Mesendoderm (in vitro differentiated cells): ENCODE results near the gene C18orf63.

Source experiments
- DNase-seq: peaks from one replicate; pipeline ENCODE4 v3.0.0; 2013
- H2AK5ac ChIP-seq: 2 replicates; pipeline ENCODE4 v1.6.1; 2013; ENCODE audit warnings: low read length, inconsistent platforms
- H2BK120ac ChIP-seq: 2 replicates; pipeline ENCODE4 v1.6.1; 2013; ENCODE audit warnings: low read depth, mild to moderate bottlenecking, low read length, moderate library complexity, mixed read lengths
- H2BK15ac ChIP-seq: replicated peaks from 2 replicates; pipeline ENCODE4 v1.6.1; 2013; ENCODE audit warnings: low read depth, mild to moderate bottlenecking, moderate library complexity
- H2BK5ac ChIP-seq: 2 replicates; pipeline ENCODE4 v1.6.1; 2013; ENCODE audit warnings: low read length, inconsistent platforms
- H3K18ac ChIP-seq: 2 replicates; pipeline ENCODE4 v1.6.1; 2013; ENCODE audit warnings: mild to moderate bottlenecking, low read length, mixed read lengths
- H3K23ac ChIP-seq: one replicate; pipeline ENCODE4 v1.6.1; 2013; ENCODE audit warnings: low read length
- H3K27ac ChIP-seq: 2 replicates; pipeline ENCODE4 v1.5.1; 2013; ENCODE audit warnings: low read depth, mild to moderate bottlenecking, inconsistent platforms, low read length, moderate library complexity
- H3K27me3 ChIP-seq: 2 replicates; pipeline ENCODE4 v1.6.1; 2013; ENCODE audit warnings: low read length, control low read depth, mild to moderate bottlenecking, inconsistent platforms; ENCODE audit not compliant: insufficient read depth, poor library complexity
- H3K36me3 ChIP-seq: 2 replicates; pipeline ENCODE4 v1.6.1; 2013; ENCODE audit warnings: low read length, inconsistent platforms; ENCODE audit not compliant: control insufficient read depth, insufficient read depth
- H3K4ac ChIP-seq: one replicate; pipeline ENCODE4 v1.6.1; 2013; ENCODE audit warnings: low read depth, mild to moderate bottlenecking, low read length, moderate library complexity
- H3K4me1 ChIP-seq: 2 replicates; pipeline ENCODE4 v1.6.1; 2013; ENCODE audit warnings: low read depth, low read length, inconsistent platforms; ENCODE audit not compliant: control insufficient read depth
- H3K4me2 ChIP-seq: 2 replicates; pipeline ENCODE4 v1.6.1; 2013; ENCODE audit warnings: low read length
- H3K4me3 ChIP-seq: 2 replicates; pipeline ENCODE4 v1.5.1; 2013; ENCODE audit warnings: mild to moderate bottlenecking, low read length
- H3K56ac ChIP-seq: one replicate; pipeline ENCODE4 v1.6.1; 2013; ENCODE audit warnings: low read length
- H3K79me1 ChIP-seq: 2 replicates; pipeline ENCODE4 v1.6.1; 2013; ENCODE audit warnings: low read length, inconsistent platforms
- H3K79me2 ChIP-seq: 2 replicates; pipeline ENCODE4 v1.6.1; 2013; ENCODE audit warnings: mild to moderate bottlenecking, low read length; ENCODE audit not compliant: control insufficient read depth, insufficient read depth
- H3K9ac ChIP-seq: 2 replicates; pipeline ENCODE4 v1.6.1; 2013; ENCODE audit warnings: low read length, inconsistent platforms
- H4K5ac ChIP-seq: one replicate; pipeline ENCODE4 v1.6.1; 2013; ENCODE audit warnings: low read length
- H4K8ac ChIP-seq: one replicate; pipeline ENCODE4 v1.6.1; 2013; ENCODE audit warnings: low read depth, mild to moderate bottlenecking, control low read depth, low read length, moderate library complexity
- WGBS: extraction: QIAGEN DNeasy Blood & Tissue Kit; methylation state at CpG from one replicate; pipeline ENCODE4 v1.1.7; 2013; ENCODE audit warnings: low lambda C conversion rate, missing lambda C conversion rate; ENCODE audit not compliant: insufficient coverage; ENCODE audit errors: extremely low coverage; 5-methylcytosine and 5-hydroxymethylcytosine counted together

Gene C18orf63

DNA sequence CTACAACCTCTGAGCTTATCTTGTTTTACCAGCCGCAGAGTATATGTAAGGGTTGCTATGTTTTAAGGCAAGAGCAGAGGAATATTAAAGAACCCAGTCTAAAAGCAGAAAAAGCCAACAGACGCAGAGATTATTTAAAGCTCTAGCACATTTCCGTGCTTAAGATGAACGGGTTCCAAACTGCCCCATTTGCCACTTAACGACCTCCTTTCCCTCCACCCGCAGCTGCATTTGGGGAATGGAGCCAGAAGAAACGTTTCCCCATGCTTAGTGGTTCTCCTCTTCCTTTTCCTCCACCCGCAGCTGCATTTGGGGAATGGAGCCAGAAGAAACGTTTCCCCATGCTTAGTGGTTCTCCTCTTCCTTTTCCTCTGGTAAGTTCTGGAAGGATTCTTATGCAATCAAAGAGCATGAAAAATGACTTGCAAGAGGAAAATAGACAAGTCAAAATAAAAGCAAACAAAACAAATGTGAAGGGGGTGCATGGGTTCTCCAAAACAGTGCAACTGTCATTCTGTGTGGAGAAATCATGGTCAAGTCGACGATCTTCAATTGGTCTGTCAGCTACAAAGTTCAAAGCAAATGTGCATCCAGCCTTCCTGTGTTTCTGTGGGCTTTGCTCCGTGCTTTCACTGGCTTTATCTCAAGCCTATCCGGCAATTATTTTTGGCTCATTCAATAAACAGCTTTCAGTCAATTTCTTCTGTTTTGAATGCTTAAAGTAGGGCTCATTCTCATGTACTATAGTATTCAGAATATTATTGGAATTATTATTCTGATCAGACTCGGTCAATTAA, 83.7 kb downstream of the C18orf63 start:
- H4K8ac ChIP-seq, result no peak overlapping the region
- H2AK5ac ChIP-seq, result no peak overlapping the region
- H2BK5ac ChIP-seq, result no peak overlapping the region
- H3K36me3 ChIP-seq, result no peaks in the 10 kb centered on the region
- no peak overlapping the region for H3K23ac ChIP-seq
- no peaks in the 10 kb centered on the region for H3K79me1 ChIP-seq
- no peak for DNase-seq
- H2BK15ac ChIP-seq, result no peak overlapping the region
- no peak overlapping the region for H4K5ac ChIP-seq
- WGBS, result no CpG with 5 or more reads among the region's 14 CpGs
- no peaks in the 10 kb centered on the region for H3K4me1 ChIP-seq
- H3K56ac ChIP-seq, result no peak overlapping the region
- H2BK120ac ChIP-seq, result no peak overlapping the region
- H3K9ac ChIP-seq, result no peak overlapping the region
- H3K79me2 ChIP-seq, result no peaks in the 10 kb centered on the region
- H3K18ac ChIP-seq, result no peak overlapping the region
- no peak overlapping the region for H3K4me3 ChIP-seq
- H3K27ac ChIP-seq, result no peak overlapping the region
- H3K4me2 ChIP-seq, result no peak overlapping the region
- no peak overlapping the region for H3K4ac ChIP-seq
- H3K27me3 ChIP-seq, result no peaks in the 10 kb centered on the region

DNA sequence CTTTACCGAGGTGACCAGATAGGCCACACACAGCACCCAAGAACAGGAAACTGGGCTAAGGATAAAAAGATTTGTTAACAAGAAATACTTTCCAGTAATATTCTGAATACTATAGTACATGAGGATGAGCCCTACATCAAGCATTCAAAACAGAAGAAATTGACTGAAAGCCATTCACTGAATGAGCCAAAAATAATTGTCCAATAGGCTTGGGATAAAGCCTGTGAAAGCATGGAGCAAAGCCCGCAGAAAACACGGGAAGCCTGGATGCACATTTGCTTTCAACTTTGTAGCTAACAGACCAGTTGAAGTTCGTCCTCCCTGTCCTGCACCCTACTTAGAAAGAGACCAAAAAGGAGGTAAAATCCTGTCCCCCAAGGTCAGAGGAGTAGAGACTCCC, 85.2 kb downstream of the C18orf63 start:
- no peak overlapping the region for H2BK15ac ChIP-seq
- no peaks in the 10 kb centered on the region for H3K79me1 ChIP-seq
- no CpG with 5 or more reads among the region's 4 CpGs for WGBS
- DNase-seq, result no peak
- H3K27me3 ChIP-seq, result no peaks in the 10 kb centered on the region
- no peak overlapping the region for H3K4me2 ChIP-seq
- no peaks in the 10 kb centered on the region for H3K36me3 ChIP-seq
- no peak overlapping the region for H2BK120ac ChIP-seq
- H3K27ac ChIP-seq, result no peak overlapping the region
- H3K9ac ChIP-seq, result no peak overlapping the region
- H3K4me3 ChIP-seq, result no peak overlapping the region
- no peak overlapping the region for H3K4ac ChIP-seq
- no peak overlapping the region for H3K56ac ChIP-seq
- no peak overlapping the region for H2AK5ac ChIP-seq
- no peaks in the 10 kb centered on the region for H3K4me1 ChIP-seq
- no peak overlapping the region for H3K23ac ChIP-seq
- no peak overlapping the region for H4K5ac ChIP-seq
- H3K79me2 ChIP-seq, result no peaks in the 10 kb centered on the region
- no peak overlapping the region for H2BK5ac ChIP-seq
- H3K18ac ChIP-seq, result no peak overlapping the region
- no peak overlapping the region for H4K8ac ChIP-seq

DNA sequence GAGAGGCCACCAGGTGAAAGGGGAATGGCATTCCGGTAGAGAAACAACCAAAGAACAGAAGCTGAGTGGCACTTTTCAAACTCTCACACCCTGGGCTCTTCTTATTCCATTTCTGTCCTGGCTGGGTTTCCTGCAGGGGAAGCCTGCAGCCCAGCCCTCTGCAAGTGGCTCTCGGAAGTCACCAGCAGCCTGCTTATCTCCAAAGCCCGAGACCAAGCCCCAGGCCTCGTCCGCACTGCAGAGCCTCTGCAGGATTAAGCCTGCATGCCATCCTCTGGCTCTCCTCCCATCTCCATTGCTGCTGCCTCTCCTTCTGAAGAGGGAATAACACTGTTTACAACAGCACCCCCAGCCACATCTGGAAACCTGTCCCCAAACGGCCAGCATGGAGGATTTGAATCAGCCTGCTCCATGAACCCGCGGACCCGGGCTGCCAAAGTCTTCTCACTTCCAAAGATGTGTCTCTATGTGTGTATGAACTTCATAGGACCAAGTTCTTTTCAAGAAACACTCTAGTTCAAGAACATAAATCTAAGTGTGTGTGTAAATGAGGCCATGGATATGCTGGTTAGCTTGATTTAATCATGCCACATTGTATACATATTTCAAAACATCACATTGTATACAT, 87.3 kb downstream of the C18orf63 start:
- Histone ChIP-seq H3K4me3 (no peak overlapping the region), H3K23ac (no peak overlapping the region), H2AK5ac (no peak overlapping the region), H3K79me1 (no peaks in the 10 kb centered on the region), H4K8ac (no peak overlapping the region), H2BK120ac (no peak overlapping the region), H3K27ac (no peak overlapping the region), H3K4me1 (no peaks in the 10 kb centered on the region), H3K18ac (no peak overlapping the region), H3K36me3 (no peaks in the 10 kb centered on the region), H3K4me2 (no peak overlapping the region), H4K5ac (no peak overlapping the region), H3K9ac (no peak overlapping the region), H2BK15ac (no peak overlapping the region), H3K79me2 (no peaks in the 10 kb centered on the region), H2BK5ac (no peak overlapping the region), H3K56ac (no peak overlapping the region), H3K4ac (no peak overlapping the region), H3K27me3 (no peaks in the 10 kb centered on the region)
- peak; percentile 46 for DNase-seq
- WGBS, result no CpG with 5 or more reads among the region's 9 CpGs

DNA sequence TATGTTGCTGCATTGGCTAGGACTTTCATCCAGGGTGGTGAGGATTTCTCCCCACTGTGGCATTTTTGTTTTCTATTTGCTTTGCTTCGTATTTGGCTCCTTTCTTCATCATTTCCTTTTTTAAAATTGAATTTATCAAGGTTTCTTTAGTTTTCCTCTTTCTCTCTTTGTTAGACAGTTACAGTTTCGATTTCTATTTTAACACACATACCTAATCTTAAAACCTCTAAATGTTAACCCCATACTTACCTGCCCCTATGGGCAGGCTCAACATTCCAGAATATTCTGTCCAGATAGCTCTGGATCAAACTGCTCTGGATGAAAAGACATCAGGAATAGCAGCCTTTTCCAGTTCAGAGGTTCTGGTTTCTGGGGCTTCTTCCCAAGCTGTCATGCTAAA, 92.2 kb downstream of the C18orf63 start:
- Histone ChIP-seq H3K23ac (no peak overlapping the region), H3K9ac (no peak overlapping the region), H3K36me3 (no peaks in the 10 kb centered on the region), H3K27me3 (no peaks in the 10 kb centered on the region), H3K4me1 (no peaks in the 10 kb centered on the region), H2AK5ac (no peak overlapping the region), H3K56ac (no peak overlapping the region), H3K4ac (no peak overlapping the region), H3K18ac (no peak overlapping the region), H2BK120ac (no peak overlapping the region), H3K79me1 (no peaks in the 10 kb centered on the region), H3K79me2 (no peaks in the 10 kb centered on the region), H4K5ac (no peak overlapping the region), H3K4me2 (no peak overlapping the region), H3K4me3 (no peak overlapping the region), H2BK5ac (no peak overlapping the region), H4K8ac (no peak overlapping the region), H2BK15ac (no peak overlapping the region), H3K27ac (no peak overlapping the region)
- no peak for DNase-seq
- 100% methylated on average over 1 of the region's 2 CpGs for WGBS
